ENCODE measurements around the gene PEX26. TPM values are rescaled to one million over a fixed set of nuclear protein-coding genes. Genes with fewer than 3 reads are reported as not detected.

Gene PEX26
- total RNA-seq, 1 donor from 2014 or later = 20.5 TPM

GRCh38 chr22:18055619-18056160, 22.1 kb upstream of the PEX26 start:
- peak overlapping the region; percentile 36 for H3K27ac ChIP-seq (replicated peaks)
- H3K4me3 ChIP-seq = no peak overlapping the region
- no peak for TF ChIP-seq CTCF (IDR thresholded peaks at IDR 0.05; ENCODE audit: borderline replicate concordance)
- H3K4me1 ChIP-seq = peaks cover 30% of the 10 kb centered on the region
- no peaks in the 10 kb centered on the region for H3K36me3 ChIP-seq
- DNase-seq = no peak
- H3K27me3 ChIP-seq (ENCODE audit: low read depth) = no peaks in the 10 kb centered on the region
- intact Hi-C loops (cut with micrococcal nuclease) = no loop called here
- H3K9me3 ChIP-seq (replicated peaks) = no peaks in the 10 kb centered on the region

DNA sequence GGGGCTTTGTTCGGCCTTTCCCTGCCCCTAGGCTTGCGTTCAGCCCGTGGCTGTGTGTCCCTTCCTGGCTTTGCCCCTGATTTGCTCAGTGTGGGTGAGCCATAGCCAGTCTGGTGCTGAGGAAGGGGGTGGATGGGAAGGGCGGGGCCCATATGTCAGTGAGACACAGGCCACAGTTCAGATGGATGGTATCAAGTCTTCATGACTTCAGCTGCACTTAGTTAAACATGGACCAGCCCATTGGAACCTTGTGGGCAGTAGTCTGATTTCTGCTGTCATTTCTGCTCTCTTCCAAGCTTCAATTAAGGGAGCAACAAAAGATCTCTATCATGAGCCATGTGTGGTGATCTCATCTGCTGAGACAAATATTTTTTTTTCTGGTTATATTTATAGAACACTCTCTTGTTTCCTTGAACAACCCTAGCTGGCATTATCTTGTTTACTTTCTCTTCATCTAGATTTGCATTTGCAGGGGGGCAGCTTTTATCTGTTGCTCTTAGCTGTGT, 21.6 kb upstream of the PEX26 start:
- peak overlapping the region; percentile 41 for H3K27ac ChIP-seq (replicated peaks)
- H3K4me1 ChIP-seq = peaks cover 33% of the 10 kb centered on the region
- no peaks in the 10 kb centered on the region for H3K9me3 ChIP-seq (replicated peaks)
- no peaks in the 10 kb centered on the region for H3K36me3 ChIP-seq
- no peak for DNase-seq
- intact Hi-C loops (cut with micrococcal nuclease) = no loop called here
- no peak overlapping the region for H3K4me3 ChIP-seq
- TF ChIP-seq CTCF (IDR thresholded peaks at IDR 0.05; ENCODE audit: borderline replicate concordance) = no peak
- no peaks in the 10 kb centered on the region for H3K27me3 ChIP-seq (ENCODE audit: low read depth)

DNA sequence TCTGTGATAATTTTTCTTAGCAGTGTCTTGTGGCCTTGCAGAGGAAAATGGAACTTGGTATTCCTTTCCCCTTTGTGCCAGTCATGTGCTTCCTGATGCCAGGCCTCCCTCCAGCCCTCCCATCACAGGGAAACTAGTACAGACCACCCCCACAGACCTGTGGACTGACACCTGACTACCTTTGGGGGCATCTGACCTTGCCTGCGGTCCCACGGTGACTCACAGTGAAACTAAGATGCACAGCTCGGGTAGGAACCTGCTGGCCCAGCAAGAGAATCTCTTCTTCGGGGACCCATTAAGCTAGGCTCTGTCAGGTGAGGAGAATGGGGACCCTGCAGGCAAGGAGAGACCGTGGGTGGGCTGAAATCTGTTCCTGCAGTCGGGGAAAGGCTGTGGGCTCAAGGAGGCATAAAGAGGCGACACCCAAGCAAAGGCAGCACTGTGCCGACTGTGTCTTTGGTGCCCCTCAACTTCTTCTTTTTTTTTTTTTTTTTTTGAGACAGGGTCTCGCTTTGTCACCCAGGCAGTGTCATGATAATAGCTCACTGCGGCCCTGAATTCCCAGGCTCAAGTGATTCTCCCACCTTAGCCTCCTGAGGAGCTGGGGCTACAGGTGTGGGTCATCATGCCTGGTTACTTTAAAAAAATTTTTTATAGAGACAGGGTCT, 20.8 kb upstream of the PEX26 start:
- H3K27me3 ChIP-seq (ENCODE audit: low read depth) = no peaks in the 10 kb centered on the region
- TF ChIP-seq CTCF (IDR thresholded peaks at IDR 0.05; ENCODE audit: borderline replicate concordance) = no peak
- H3K36me3 ChIP-seq = no peaks in the 10 kb centered on the region
- peak overlapping the region; percentile 41 for H3K27ac ChIP-seq (replicated peaks)
- no peak for DNase-seq
- H3K4me1 ChIP-seq = peaks cover 37% of the 10 kb centered on the region
- no peak overlapping the region for H3K4me3 ChIP-seq
- intact Hi-C loops (cut with micrococcal nuclease) = no loop called here
- H3K9me3 ChIP-seq (replicated peaks) = no peaks in the 10 kb centered on the region

DNA sequence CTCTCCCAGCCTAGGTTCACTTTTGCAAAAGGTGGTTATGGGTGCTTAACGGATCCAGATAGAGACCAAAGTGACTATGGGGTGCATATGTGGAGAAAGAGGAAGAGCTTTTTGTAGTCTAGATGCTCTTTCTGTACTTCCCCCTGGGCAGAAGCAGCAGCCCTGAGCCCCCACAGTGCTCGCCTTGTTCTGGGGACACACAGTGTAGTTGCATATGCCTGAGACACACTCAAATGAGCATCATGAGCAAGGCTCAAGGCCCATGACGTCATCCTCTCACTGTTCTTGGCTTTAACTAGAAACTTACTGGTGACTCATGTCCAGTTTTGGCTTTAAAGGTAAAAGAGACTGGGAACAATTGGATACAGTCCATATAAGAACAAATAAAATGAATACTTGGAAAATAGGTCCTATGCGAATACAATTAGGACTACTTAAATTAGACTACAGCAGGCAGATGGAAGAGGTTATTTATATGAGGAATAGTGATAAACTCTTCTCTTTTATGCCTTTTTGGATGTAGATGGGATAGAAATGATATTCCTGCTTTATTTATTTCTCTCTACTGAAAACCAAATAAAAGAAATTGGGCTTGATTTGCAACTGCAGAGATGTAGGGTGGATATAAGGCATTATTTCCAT, 20.1 kb upstream of the PEX26 start:
- Histone ChIP-seq H3K27me3 (ENCODE audit: low read depth) (no peaks in the 10 kb centered on the region), H3K4me1 (peaks cover 40% of the 10 kb centered on the region), H3K36me3 (no peaks in the 10 kb centered on the region), H3K9me3 (replicated peaks) (no peaks in the 10 kb centered on the region), H3K4me3 (no peak overlapping the region), H3K27ac (replicated peaks) (no peak overlapping the region)
- TF ChIP-seq CTCF (IDR thresholded peaks at IDR 0.05; ENCODE audit: borderline replicate concordance) = no peak
- no peak for DNase-seq
- intact Hi-C loops (cut with micrococcal nuclease) = no loop called here

- Histone ChIP-seq H3K4me1 (peaks cover 40% of the 10 kb centered on the region), H3K36me3 (no peaks in the 10 kb centered on the region), H3K9me3 (replicated peaks) (no peaks in the 10 kb centered on the region), H3K4me3 (no peak overlapping the region), H3K27ac (replicated peaks) (no peak overlapping the region), H3K27me3 (ENCODE audit: low read depth) (no peaks in the 10 kb centered on the region)
- DNase-seq = no peak
- intact Hi-C loops (cut with micrococcal nuclease) = no loop called here
- TF ChIP-seq CTCF (IDR thresholded peaks at IDR 0.05; ENCODE audit: borderline replicate concordance) = no peak
Measured at GRCh38 chr22:18058371-18059093, 19.3 kb upstream of the PEX26 start.

Data from left ventricle myocardium inferior (tissue), 1 donor.